Activated CD4-positive, alpha-beta T cell treated with anti-CD3 and anti-CD28 coated beads, Interleukin-2, amount 10 ng/mL, durations not matched to agents 7 days and 5 days (primary cell): ENCODE results near the gene ABCB11. TPM values are rescaled to one million over a fixed set of nuclear protein-coding genes. Genes with fewer than 3 reads are reported as not detected.

Source experiments
- total RNA-seq, 2 experiments: library from RNA; stranded (reverse); gene quantifications; one replicate each; pipeline ENCODE4 v1.2.3, GENCODE V29; 2021

Gene ABCB11
- total RNA-seq, 2 experiments from 2014 or later: 0.20 TPM; not detected in 1

Other genes with a start within 250 kb of the ABCB11 start
- gene NOSTRIN, start 228.7 kb downstream of the ABCB11 start, total RNA-seq: not detected
- gene SPC25, start 140.9 kb downstream of the ABCB11 start, total RNA-seq: 10 to 100 TPM; 51.6 to 52.2 TPM
- not detected for gene G6PC2, start 130.0 kb downstream of the ABCB11 start, total RNA-seq
- gene DHRS9, start 38.2 kb upstream of the ABCB11 start, total RNA-seq: not detected